ENCODE results near the gene LIFR. TPM values are rescaled to one million over a fixed set of nuclear protein-coding genes. Genes with fewer than 3 reads are reported as not detected.

The LIFR gene
- total RNA-seq, 1 donor from 2014 or later: 32.7 TPM

- no peak for DNase-seq (ENCODE audit: extremely low spot score, unreplicated experiment)
- no peaks in the 10 kb centered on the region for H3K9me3 Mint-ChIP-seq
- TF ChIP-seq, protein P1, sequence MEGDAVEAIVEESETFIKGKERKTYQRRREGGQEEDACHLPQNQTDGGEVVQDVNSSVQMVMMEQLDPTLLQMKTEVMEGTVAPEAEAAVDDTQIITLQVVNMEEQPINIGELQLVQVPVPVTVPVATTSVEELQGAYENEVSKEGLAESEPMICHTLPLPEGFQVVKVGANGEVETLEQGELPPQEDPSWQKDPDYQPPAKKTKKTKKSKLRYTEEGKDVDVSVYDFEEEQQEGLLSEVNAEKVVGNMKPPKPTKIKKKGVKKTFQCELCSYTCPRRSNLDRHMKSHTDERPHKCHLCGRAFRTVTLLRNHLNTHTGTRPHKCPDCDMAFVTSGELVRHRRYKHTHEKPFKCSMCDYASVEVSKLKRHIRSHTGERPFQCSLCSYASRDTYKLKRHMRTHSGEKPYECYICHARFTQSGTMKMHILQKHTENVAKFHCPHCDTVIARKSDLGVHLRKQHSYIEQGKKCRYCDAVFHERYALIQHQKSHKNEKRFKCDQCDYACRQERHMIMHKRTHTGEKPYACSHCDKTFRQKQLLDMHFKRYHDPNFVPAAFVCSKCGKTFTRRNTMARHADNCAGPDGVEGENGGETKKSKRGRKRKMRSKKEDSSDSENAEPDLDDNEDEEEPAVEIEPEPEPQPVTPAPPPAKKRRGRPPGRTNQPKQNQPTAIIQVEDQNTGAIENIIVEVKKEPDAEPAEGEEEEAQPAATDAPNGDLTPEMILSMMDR (conservative IDR thresholded peaks at IDR 0.05): no peak
- no peaks in the 10 kb centered on the region for H3K36me3 Mint-ChIP-seq
- H3K27ac Mint-ChIP-seq: no peak overlapping the region
- H3K4me1 Mint-ChIP-seq (ENCODE audit: unreplicated experiment): peaks cover 12% of the 10 kb centered on the region
- H3K27me3 Mint-ChIP-seq: peaks cover 6% of the 10 kb centered on the region
- no peak overlapping the region for H3K4me3 Mint-ChIP-seq
These were observed 107.7 kb downstream of the LIFR start for GRCh38 chr5:38448568-38449350.

DNA sequence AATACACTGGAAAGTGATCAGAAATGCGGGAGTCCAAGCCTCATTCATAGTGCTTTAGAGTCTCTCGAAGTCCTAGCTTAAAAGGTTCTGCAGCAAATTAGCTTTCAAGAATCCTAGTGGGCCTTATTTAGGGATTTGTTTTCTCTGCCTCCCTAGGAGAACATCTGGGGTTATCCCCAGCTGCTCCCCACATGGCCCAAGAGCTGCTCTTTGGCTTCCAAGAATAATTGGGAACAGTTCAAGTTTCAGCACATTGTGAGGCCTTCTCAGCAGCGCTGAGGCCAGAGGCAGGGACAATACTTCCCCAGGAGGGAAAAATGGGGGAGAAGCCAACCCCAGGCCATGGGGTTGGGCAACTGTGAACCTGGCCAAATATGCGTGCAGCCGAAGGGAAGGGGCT is 108.7 kb downstream of the LIFR start:
- Mint-ChIP-seq H3K4me1 (ENCODE audit: unreplicated experiment) (peaks cover 12% of the 10 kb centered on the region), H3K4me3 (no peak overlapping the region), H3K27ac (no peak overlapping the region), H3K9me3 (no peaks in the 10 kb centered on the region), H3K27me3 (peaks cover 5% of the 10 kb centered on the region), H3K36me3 (no peaks in the 10 kb centered on the region)
- TF ChIP-seq, protein P1 (conservative IDR thresholded peaks at IDR 0.05): no peak
- DNase-seq (ENCODE audit: extremely low spot score, unreplicated experiment): no peak

DNA sequence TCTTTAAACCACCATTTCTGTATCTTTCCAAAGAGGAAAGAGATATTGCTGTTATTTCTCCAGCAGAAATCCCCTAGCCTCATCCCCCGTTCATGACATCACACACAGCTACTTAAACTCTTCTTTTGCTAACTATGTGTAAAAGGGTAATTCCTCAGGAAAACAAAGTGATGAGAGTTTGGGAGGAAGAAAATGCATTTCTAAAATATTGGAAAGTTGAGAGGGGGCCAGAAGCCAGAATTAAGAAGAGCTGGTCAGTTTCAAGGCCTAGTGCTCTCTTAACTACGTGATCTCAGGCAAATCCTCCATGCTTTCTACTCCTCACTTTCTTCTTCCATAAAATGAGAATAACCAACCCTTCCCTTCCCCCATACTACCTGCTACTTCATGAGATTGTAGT is 109.4 kb downstream of the LIFR start:
- DNase-seq (ENCODE audit: extremely low spot score, unreplicated experiment): no peak

GRCh38 chr5:38446029-38446522 is 110.4 kb downstream of the LIFR start:
- TF ChIP-seq, protein P1 (conservative IDR thresholded peaks at IDR 0.05): no peak
- no peaks in the 10 kb centered on the region for H3K36me3 Mint-ChIP-seq
- H3K9me3 Mint-ChIP-seq: no peaks in the 10 kb centered on the region
- H3K27ac Mint-ChIP-seq: no peak overlapping the region
- peaks cover 9% of the 10 kb centered on the region for H3K27me3 Mint-ChIP-seq
- no peak for DNase-seq (ENCODE audit: extremely low spot score, unreplicated experiment)
- no peak overlapping the region for H3K4me3 Mint-ChIP-seq
- peaks cover 14% of the 10 kb centered on the region for H3K4me1 Mint-ChIP-seq (ENCODE audit: unreplicated experiment)

More for the DNA sequence above, 109.4 kb downstream of the LIFR start:
- Mint-ChIP-seq H3K27me3 (peaks cover 2% of the 10 kb centered on the region), H3K4me1 (ENCODE audit: unreplicated experiment) (peaks cover 12% of the 10 kb centered on the region), H3K4me3 (no peak overlapping the region), H3K27ac (no peak overlapping the region), H3K9me3 (no peaks in the 10 kb centered on the region), H3K36me3 (no peaks in the 10 kb centered on the region)
- TF ChIP-seq, protein P1 (conservative IDR thresholded peaks at IDR 0.05): no peak

- Mint-ChIP-seq H3K27ac (no peak overlapping the region), H3K4me1 (ENCODE audit: unreplicated experiment) (peaks cover 13% of the 10 kb centered on the region), H3K36me3 (no peaks in the 10 kb centered on the region), H3K9me3 (no peaks in the 10 kb centered on the region), H3K4me3 (no peak overlapping the region), H3K27me3 (peaks cover 9% of the 10 kb centered on the region)
- DNase-seq (ENCODE audit: extremely low spot score, unreplicated experiment): no peak
- TF ChIP-seq, protein P1 (conservative IDR thresholded peaks at IDR 0.05): no peak
These were observed 110.9 kb downstream of the LIFR start for GRCh38 chr5:38445374-38446028.

All from type B pancreatic cell (in vitro differentiated cells).